ENCODE data around the gene CCDC102B.
"Not testable (repeated sequence)": the region's sequence is repeated elsewhere in the genome, so short reads cannot be mapped to it uniquely, and the experiment has no call there.

The CCDC102B gene

DNA sequence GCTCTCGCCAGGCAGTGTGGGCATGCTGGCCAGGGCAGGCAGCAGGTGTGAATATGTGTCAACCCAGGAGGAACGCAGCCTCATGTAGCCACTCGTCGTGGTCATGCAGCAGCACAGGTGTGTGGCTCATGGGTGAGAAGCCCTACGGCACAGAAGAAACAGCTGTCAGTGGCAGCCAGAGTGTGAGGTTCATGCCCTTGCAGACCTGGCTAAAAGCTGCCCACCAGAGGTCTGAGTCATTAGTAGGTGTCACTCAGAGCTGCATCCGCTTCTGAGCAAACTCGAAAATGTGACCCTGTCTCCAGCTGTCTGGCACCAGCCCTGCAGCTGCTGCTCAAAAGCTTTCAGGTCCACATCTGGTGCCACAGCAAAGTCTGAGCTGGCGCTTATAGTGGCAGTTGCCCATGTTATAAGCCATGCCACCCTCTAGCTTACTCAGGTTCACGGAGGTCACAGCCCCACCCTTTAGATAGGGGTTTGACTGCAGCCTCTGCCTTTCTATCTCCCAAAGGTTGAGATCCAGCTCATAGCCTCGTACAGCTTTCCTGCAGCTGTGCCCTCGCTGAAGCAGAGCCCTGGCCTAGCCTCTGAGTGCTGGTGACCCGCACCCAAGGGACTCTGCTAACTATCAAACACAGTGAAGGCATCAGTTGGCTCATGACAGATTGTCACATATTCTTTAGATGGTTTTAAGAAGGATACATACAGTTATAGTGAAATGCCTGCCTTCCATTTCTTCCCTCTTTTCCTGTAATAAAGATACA lies 195.0 kb downstream of the CCDC102B start:
- Histone ChIP-seq H3K27ac (ENCODE audit: poor library complexity, severe bottlenecking) (no peak overlapping the region), H3K4me1 (ENCODE audit: insufficient read depth, poor library complexity, severe bottlenecking) (no peaks in the 10 kb centered on the region), H3K9me3 (ENCODE audit: severe bottlenecking) (no peaks in the 10 kb centered on the region), H3K27me3 (ENCODE audit: insufficient read depth, poor library complexity, severe bottlenecking) (no peaks in the 10 kb centered on the region), H3K36me3 (ENCODE audit: low read depth) (no peaks in the 10 kb centered on the region), H3K4me3 (ENCODE audit: severe bottlenecking) (no peak overlapping the region)
- TF ChIP-seq, protein P1, sequence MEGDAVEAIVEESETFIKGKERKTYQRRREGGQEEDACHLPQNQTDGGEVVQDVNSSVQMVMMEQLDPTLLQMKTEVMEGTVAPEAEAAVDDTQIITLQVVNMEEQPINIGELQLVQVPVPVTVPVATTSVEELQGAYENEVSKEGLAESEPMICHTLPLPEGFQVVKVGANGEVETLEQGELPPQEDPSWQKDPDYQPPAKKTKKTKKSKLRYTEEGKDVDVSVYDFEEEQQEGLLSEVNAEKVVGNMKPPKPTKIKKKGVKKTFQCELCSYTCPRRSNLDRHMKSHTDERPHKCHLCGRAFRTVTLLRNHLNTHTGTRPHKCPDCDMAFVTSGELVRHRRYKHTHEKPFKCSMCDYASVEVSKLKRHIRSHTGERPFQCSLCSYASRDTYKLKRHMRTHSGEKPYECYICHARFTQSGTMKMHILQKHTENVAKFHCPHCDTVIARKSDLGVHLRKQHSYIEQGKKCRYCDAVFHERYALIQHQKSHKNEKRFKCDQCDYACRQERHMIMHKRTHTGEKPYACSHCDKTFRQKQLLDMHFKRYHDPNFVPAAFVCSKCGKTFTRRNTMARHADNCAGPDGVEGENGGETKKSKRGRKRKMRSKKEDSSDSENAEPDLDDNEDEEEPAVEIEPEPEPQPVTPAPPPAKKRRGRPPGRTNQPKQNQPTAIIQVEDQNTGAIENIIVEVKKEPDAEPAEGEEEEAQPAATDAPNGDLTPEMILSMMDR (IDR thresholded peaks at IDR 0.05; ENCODE audit: poor library complexity, severe bottlenecking): no peak
- DNase-seq (ENCODE audit: low spot score) (no peak), ATAC-seq (ENCODE audit: low read depth) (peak; percentile 23; the same call in 1 of the 3 replicates)

DNA sequence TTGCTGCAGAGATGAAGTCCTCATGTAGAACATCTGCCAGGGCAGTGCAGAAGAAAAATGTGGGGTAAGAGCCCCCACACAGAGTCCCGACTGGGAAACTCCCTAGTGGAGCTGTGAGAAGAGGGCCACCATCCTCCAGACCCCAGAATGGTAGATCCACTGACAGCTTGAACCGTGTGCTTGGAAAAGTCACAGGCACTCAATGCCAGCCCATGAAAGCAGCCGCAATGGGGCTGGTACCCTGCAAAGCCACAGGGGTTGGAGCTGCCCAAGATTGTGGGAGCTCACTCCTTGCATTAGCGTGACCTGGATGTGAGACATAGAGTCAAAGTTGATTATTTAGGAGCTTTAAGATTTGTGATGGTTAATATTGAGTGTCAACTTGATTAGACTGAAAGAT lies 197.8 kb downstream of the CCDC102B start:
- H3K9me3 ChIP-seq (ENCODE audit: severe bottlenecking): no peaks in the 10 kb centered on the region
- H3K4me3 ChIP-seq (ENCODE audit: severe bottlenecking): no peak overlapping the region
- H3K36me3 ChIP-seq (ENCODE audit: low read depth): no peaks in the 10 kb centered on the region
- TF ChIP-seq, protein P1 (IDR thresholded peaks at IDR 0.05; ENCODE audit: poor library complexity, severe bottlenecking): no peak
- H3K27me3 ChIP-seq (ENCODE audit: insufficient read depth, poor library complexity, severe bottlenecking): no peaks in the 10 kb centered on the region
- H3K4me1 ChIP-seq (ENCODE audit: insufficient read depth, poor library complexity, severe bottlenecking): no peaks in the 10 kb centered on the region
- DNase-seq (ENCODE audit: low spot score): no peak
- no peak overlapping the region for H3K27ac ChIP-seq (ENCODE audit: poor library complexity, severe bottlenecking)
- ATAC-seq (ENCODE audit: low read depth): no peak

DNA sequence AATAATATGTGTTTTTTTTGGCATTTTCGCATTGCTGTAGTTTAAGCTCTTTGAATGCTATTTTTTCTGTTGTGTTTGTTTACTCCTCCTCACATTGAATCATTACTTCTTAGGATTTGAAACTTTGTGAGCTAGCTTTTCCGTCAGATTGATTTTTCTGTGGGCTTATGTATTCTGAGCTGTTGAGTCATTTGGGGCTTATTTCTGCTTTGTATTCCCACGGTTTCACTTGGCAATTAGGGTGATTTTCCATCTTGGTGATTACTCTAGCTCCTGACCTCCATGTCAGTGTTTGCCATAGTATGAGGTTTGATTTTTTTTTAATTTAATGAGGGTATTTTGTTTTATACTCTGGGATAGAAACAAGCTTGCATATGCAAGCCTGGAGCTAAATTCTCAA lies 200.0 kb downstream of the CCDC102B start:
- DNase-seq (ENCODE audit: low spot score) (no peak), ATAC-seq (ENCODE audit: low read depth) (no peak)
- Histone ChIP-seq H3K4me3 (ENCODE audit: severe bottlenecking) (no peak overlapping the region), H3K27ac (ENCODE audit: poor library complexity, severe bottlenecking) (no peak overlapping the region), H3K4me1 (ENCODE audit: insufficient read depth, poor library complexity, severe bottlenecking) (no peaks in the 10 kb centered on the region), H3K27me3 (ENCODE audit: insufficient read depth, poor library complexity, severe bottlenecking) (no peaks in the 10 kb centered on the region), H3K9me3 (ENCODE audit: severe bottlenecking) (no peaks in the 10 kb centered on the region), H3K36me3 (ENCODE audit: low read depth) (no peaks in the 10 kb centered on the region)
- TF ChIP-seq, protein P1 (IDR thresholded peaks at IDR 0.05; ENCODE audit: poor library complexity, severe bottlenecking): no peak

DNA sequence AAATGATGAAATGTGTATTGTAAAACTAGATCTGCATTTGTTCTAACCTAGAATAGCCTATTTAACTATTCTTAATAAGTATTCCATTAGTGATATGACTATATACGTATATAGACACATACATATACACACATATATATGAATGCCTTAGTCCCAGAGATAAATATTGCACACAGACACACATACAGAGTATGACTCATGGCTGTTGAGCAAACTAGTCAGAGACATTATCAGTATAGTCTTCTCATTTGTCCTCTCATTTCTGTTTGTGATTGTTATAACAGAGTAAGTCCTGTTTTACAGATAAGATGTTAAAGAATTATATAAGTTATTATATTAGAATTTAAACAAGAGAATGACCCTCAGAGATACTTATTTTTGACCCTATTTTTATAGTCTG lies 202.5 kb downstream of the CCDC102B start:
- ATAC-seq (ENCODE audit: low read depth): no peak; the same call in 2 of the 3 replicates
- Histone ChIP-seq H3K36me3 (ENCODE audit: low read depth) (no peaks in the 10 kb centered on the region), H3K4me1 (ENCODE audit: insufficient read depth, poor library complexity, severe bottlenecking) (no peaks in the 10 kb centered on the region), H3K4me3 (ENCODE audit: severe bottlenecking) (no peak overlapping the region), H3K27me3 (ENCODE audit: insufficient read depth, poor library complexity, severe bottlenecking) (no peaks in the 10 kb centered on the region), H3K9me3 (ENCODE audit: severe bottlenecking) (no peaks in the 10 kb centered on the region), H3K27ac (ENCODE audit: poor library complexity, severe bottlenecking) (no peak overlapping the region)
- TF ChIP-seq, protein P1 (IDR thresholded peaks at IDR 0.05; ENCODE audit: poor library complexity, severe bottlenecking): no peak
- DNase-seq (ENCODE audit: low spot score): no peak

DNA sequence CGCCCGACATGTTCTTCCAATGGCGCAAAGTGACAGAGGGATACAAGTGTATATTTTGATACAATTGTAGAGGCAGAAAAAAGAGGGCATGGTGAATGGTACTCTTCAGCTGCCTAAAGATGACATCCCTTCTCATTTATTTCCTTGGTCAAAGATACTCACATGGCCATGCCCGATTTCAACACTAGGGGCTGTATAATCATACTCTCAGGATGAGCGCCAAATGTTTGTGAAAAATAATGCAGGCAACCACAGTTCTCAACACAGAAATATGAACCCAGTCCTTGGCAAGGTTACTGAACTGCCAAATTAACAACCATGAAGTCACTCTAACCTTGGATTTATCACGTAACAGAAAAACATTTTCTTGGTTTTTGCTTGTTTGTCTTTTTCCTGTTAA lies 204.4 kb downstream of the CCDC102B start:
- Histone ChIP-seq H3K4me1 (ENCODE audit: insufficient read depth, poor library complexity, severe bottlenecking) (no peaks in the 10 kb centered on the region), H3K9me3 (ENCODE audit: severe bottlenecking) (no peaks in the 10 kb centered on the region), H3K36me3 (ENCODE audit: low read depth) (no peaks in the 10 kb centered on the region), H3K27me3 (ENCODE audit: insufficient read depth, poor library complexity, severe bottlenecking) (no peaks in the 10 kb centered on the region), H3K4me3 (ENCODE audit: severe bottlenecking) (no peak overlapping the region), H3K27ac (ENCODE audit: poor library complexity, severe bottlenecking) (no peak overlapping the region)
- DNase-seq (ENCODE audit: low spot score) (no peak), ATAC-seq (ENCODE audit: low read depth) (no peak)
- TF ChIP-seq, protein P1 (IDR thresholded peaks at IDR 0.05; ENCODE audit: poor library complexity, severe bottlenecking): no peak

DNA sequence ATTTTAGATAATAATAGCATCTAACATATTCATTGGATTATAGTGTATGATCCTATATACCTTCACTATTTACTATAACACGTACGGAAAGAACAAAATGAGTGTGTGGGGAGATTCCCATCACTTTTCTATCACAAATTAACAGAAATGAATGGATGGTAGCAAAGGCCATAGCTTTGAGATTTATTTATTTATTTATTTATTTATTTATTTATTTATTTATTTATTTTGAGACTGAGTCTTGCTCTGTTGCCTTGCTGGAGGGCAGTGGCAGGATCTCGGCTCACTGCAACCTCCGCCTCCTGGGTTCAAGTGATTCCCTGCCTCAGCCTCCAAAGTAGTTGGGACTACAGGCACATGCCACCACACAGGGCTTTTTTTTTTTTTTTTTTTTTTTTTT lies 208.3 kb downstream of the CCDC102B start:
- not testable (repeated sequence) for H3K36me3 ChIP-seq (ENCODE audit: low read depth); H3K9me3 ChIP-seq (ENCODE audit: severe bottlenecking); H3K27me3 ChIP-seq (ENCODE audit: insufficient read depth, poor library complexity, severe bottlenecking); H3K4me3 ChIP-seq (ENCODE audit: severe bottlenecking); H3K27ac ChIP-seq (ENCODE audit: poor library complexity, severe bottlenecking); H3K4me1 ChIP-seq (ENCODE audit: insufficient read depth, poor library complexity, severe bottlenecking); ATAC-seq (ENCODE audit: low read depth); DNase-seq (ENCODE audit: low spot score)

All from RWPE2 (cell line).